Upper lobe of left lung (tissue), 4 donors: ENCODE measurements around the gene IFNA6.

Source experiments
- EP300 ChIP-seq, 4 donors: sonication (generic); formaldehyde crosslinking; IDR thresholded peaks; one replicate each; pipeline ENCODE4 v1.5.1; 2017; ENCODE audit warnings: antibody characterized with exemption in 4 of 4, control low read depth in 2 of 4
- POLR2A ChIP-seq, 4 donors: fragments of 450-650 bp; IDR thresholded peaks; one replicate each; pipeline ENCODE4 v1.5.1; 2016 to 2017; ENCODE audit warnings: antibody characterized with exemption in 4 of 4, mild to moderate bottlenecking in 2 of 4
- POLR2AphosphoS5 ChIP-seq, 2 donors: sonication (generic); formaldehyde crosslinking; IDR thresholded peaks; one replicate each; pipeline ENCODE4 v1.5.1; 2017; ENCODE audit warnings: antibody characterized with exemption in 2 of 2
- TF ChIP-seq, protein P1 (sequence below), 6 experiments: fragments of 450-650 bp in 4 of 6; fragments of 200-600 bp in 2 of 6; sonication (generic) in 2 of 6; IDR thresholded peaks; one replicate each; pipeline ENCODE4 v1.5.1; 2016 to 2019; ENCODE audit warnings: antibody characterized with exemption in 6 of 6

DNA sequence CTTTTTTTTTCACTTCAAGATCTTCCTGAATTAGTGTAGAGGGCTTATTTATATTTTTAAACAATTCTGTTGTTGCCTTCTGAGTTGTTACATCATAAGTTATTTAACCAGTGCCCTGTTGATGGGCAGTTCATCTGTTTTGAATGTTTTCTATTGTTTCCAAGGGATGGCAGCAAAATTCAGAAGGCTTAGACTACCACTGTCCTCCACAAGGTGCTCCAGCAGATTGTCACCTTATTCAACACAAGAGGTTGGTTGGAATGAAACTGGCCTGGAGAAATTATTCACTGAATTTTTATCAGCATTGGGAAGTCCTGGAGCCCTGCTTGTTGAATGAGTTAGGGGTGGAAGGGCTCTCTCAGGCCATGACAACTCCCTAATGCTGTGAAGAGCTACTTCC is 14.2 kb downstream of the IFNA6 start:
- TF ChIP-seq, protein P1, sequence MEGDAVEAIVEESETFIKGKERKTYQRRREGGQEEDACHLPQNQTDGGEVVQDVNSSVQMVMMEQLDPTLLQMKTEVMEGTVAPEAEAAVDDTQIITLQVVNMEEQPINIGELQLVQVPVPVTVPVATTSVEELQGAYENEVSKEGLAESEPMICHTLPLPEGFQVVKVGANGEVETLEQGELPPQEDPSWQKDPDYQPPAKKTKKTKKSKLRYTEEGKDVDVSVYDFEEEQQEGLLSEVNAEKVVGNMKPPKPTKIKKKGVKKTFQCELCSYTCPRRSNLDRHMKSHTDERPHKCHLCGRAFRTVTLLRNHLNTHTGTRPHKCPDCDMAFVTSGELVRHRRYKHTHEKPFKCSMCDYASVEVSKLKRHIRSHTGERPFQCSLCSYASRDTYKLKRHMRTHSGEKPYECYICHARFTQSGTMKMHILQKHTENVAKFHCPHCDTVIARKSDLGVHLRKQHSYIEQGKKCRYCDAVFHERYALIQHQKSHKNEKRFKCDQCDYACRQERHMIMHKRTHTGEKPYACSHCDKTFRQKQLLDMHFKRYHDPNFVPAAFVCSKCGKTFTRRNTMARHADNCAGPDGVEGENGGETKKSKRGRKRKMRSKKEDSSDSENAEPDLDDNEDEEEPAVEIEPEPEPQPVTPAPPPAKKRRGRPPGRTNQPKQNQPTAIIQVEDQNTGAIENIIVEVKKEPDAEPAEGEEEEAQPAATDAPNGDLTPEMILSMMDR (IDR thresholded peaks at IDR 0.05) = no peak
- TF ChIP-seq POLR2A (IDR thresholded peaks at IDR 0.05) = no peak
- no peak for TF ChIP-seq EP300 (IDR thresholded peaks at IDR 0.05)
- TF ChIP-seq POLR2AphosphoS5 (IDR thresholded peaks at IDR 0.05) = no peak
